H7 (cell line): ENCODE results near the gene TNPO3. TPM values are rescaled to one million over a fixed set of nuclear protein-coding genes. Genes with fewer than 3 reads are reported as not detected.

ENCODE experiments used
- total RNA-seq: library from RNA; depleted of rRNA; stranded (reverse); fragments of >200 nt; shearing (Covaris generic); gene quantifications from 2 replicates; pipeline ENCODE4 v1.2.3, GENCODE V29; 2014; rRNA removed

The TNPO3 gene
- total RNA-seq, 1 experiment from 2014 or later = 98.0 TPM

Other genes starting within 250 kb of the TNPO3 start
- gene FLNC, start 224.7 kb downstream of the TNPO3 start, total RNA-seq = 26.9 and 32.3 TPM in 2 replicates
- gene ATP6V1F, start 192.3 kb downstream of the TNPO3 start, total RNA-seq = 93.5 and 120 TPM in 2 replicates
- gene KCP, start 144.4 kb downstream of the TNPO3 start, total RNA-seq = 2.5 and 3.4 TPM in 2 replicates
- 0.48 and 0.62 TPM in 2 replicates for gene IRF5, start 117.2 kb downstream of the TNPO3 start, total RNA-seq
- gene TSPAN33, start 89.6 kb upstream of the TNPO3 start, total RNA-seq = 19.7 and 22.1 TPM in 2 replicates
- 44.9 and 49.6 TPM in 2 replicates for gene SMO, start 133.5 kb upstream of the TNPO3 start, total RNA-seq
- gene AHCYL2, start 169.9 kb upstream of the TNPO3 start, total RNA-seq = 14.2 and 26.9 TPM in 2 replicates